ENCODE results near the gene FARP1.

FARP1 gene

GRCh38 chr13:98142380-98143156 is at the start of gene FARP1:
FARP1 (plus strand) TSS chr13:98143094; CDS start chr13:98213243, 70,149 bp downstream.
- DNase-seq, result peak; percentile 67

- no peak for DNase-seq
These were observed 48.1 kb upstream of the FARP1 start for GRCh38 chr13:98094678-98095266.

- DNase-seq, result no peak
These were observed 46.8 kb upstream of the FARP1 start for GRCh38 chr13:98096059-98096458.

- DNase-seq, result no peak
These were observed 45.1 kb upstream of the FARP1 start for GRCh38 chr13:98097749-98098148.

- DNase-seq, result no peak
These were observed 44.4 kb upstream of the FARP1 start for GRCh38 chr13:98098516-98098915.

- no peak for DNase-seq
These were observed 43.3 kb upstream of the FARP1 start for GRCh38 chr13:98099627-98100026.

GRCh38 chr13:98100481-98100880 is 42.4 kb upstream of the FARP1 start:
- DNase-seq, result no peak

- no peak for DNase-seq
These were observed 39.4 kb upstream of the FARP1 start for GRCh38 chr13:98103531-98103930.

- no peak for DNase-seq
These were observed 38.7 kb upstream of the FARP1 start for GRCh38 chr13:98103942-98104880.

GRCh38 chr13:98105929-98106336 is 37.0 kb upstream of the FARP1 start:
- DNase-seq, result no peak

- no peak for DNase-seq
These were observed 34.6 kb upstream of the FARP1 start for GRCh38 chr13:98108341-98108740.

- no peak for DNase-seq
These were observed 33.6 kb upstream of the FARP1 start for GRCh38 chr13:98109226-98109853.

GRCh38 chr13:98110749-98111148 is 32.1 kb upstream of the FARP1 start:
- no peak for DNase-seq

- DNase-seq, result no peak
These were observed 31.5 kb upstream of the FARP1 start for GRCh38 chr13:98111168-98112098.

- DNase-seq, result no peak
These were observed 30.4 kb upstream of the FARP1 start for GRCh38 chr13:98112456-98112855.

GRCh38 chr13:98118865-98119264 is 24.0 kb upstream of the FARP1 start:
- no peak for DNase-seq

GRCh38 chr13:98123176-98123575 is 19.7 kb upstream of the FARP1 start:
- DNase-seq, result no peak

GRCh38 chr13:98129059-98129746 is 13.7 kb upstream of the FARP1 start:
- DNase-seq, result no peak

GRCh38 chr13:98133946-98134345 is 8.9 kb upstream of the FARP1 start:
- no peak for DNase-seq

- no peak for DNase-seq
These were observed 8.0 kb upstream of the FARP1 start for GRCh38 chr13:98134901-98135300.

- DNase-seq, result no peak
These were observed 1.8 kb upstream of the FARP1 start for GRCh38 chr13:98141091-98141490.

Measured in activated CD8-positive, alpha-beta memory T cell treated with anti-CD3 and anti-CD28 coated beads for 24 hours (primary cell).